HG03439 (cell line): ENCODE data around the gene CDH7.

Experiments
- ATAC-seq: cut with Tn5 transposase; IDR thresholded peaks from one replicate; pipeline ENCODE4 v1.9.1; 2021; ENCODE audit warnings: mild to moderate bottlenecking, moderate library complexity; ENCODE audit not compliant: unreplicated experiment

The CDH7 gene

GRCh38 chr18:65762556-65762955, 11.7 kb downstream of the CDH7 start:
- ATAC-seq, result no peak

GRCh38 chr18:65767406-65767805, 16.6 kb downstream of the CDH7 start:
- no peak for ATAC-seq

GRCh38 chr18:65768120-65768778, 17.4 kb downstream of the CDH7 start:
- no peak for ATAC-seq

GRCh38 chr18:65769652-65770051, 18.8 kb downstream of the CDH7 start:
- no peak for ATAC-seq

GRCh38 chr18:65786474-65786873, 35.7 kb downstream of the CDH7 start:
- no peak for ATAC-seq

- ATAC-seq, result no peak
These were observed 37.6 kb downstream of the CDH7 start for GRCh38 chr18:65788373-65788772.

GRCh38 chr18:65790604-65791003, 39.8 kb downstream of the CDH7 start:
- ATAC-seq, result no peak

- no peak for ATAC-seq
These were observed 40.9 kb downstream of the CDH7 start for GRCh38 chr18:65791719-65792118.

GRCh38 chr18:65792456-65793074, 41.8 kb downstream of the CDH7 start:
- ATAC-seq, result no peak

- no peak for ATAC-seq
These were observed 57.9 kb downstream of the CDH7 start for GRCh38 chr18:65808759-65809158.

GRCh38 chr18:65811307-65811706, 60.5 kb downstream of the CDH7 start:
- ATAC-seq, result no peak

- ATAC-seq, result no peak
These were observed 64.7 kb downstream of the CDH7 start for GRCh38 chr18:65815506-65815905.

- ATAC-seq, result no peak
These were observed 66.4 kb downstream of the CDH7 start for GRCh38 chr18:65817178-65817577.

- no peak for ATAC-seq
These were observed 71.1 kb downstream of the CDH7 start for GRCh38 chr18:65821911-65822310.

- ATAC-seq, result no peak
These were observed 72.0 kb downstream of the CDH7 start for GRCh38 chr18:65822826-65823225.

- no peak for ATAC-seq
These were observed 76.6 kb downstream of the CDH7 start for GRCh38 chr18:65827444-65827843.

GRCh38 chr18:65835881-65836280, 85.1 kb downstream of the CDH7 start:
- ATAC-seq, result no peak

GRCh38 chr18:65846107-65846506, 95.3 kb downstream of the CDH7 start:
- no peak for ATAC-seq

- no peak for ATAC-seq
These were observed 101.5 kb downstream of the CDH7 start for GRCh38 chr18:65852273-65852672.

- no peak for ATAC-seq
These were observed 108.3 kb downstream of the CDH7 start for GRCh38 chr18:65859075-65859474.

GRCh38 chr18:65869527-65869926, 118.7 kb downstream of the CDH7 start:
- no peak for ATAC-seq

- no peak for ATAC-seq
These were observed 125.5 kb downstream of the CDH7 start for GRCh38 chr18:65876310-65876709.

GRCh38 chr18:65897292-65897691, 146.5 kb downstream of the CDH7 start:
- ATAC-seq, result no peak
